ENCODE measurements around the gene RAB8A. TPM values are rescaled to one million over a fixed set of nuclear protein-coding genes. Genes with fewer than 3 reads are reported as not detected.

Gene RAB8A
- total and polyA plus RNA-seq, 4 donors = 43.0 to 64.9 (median 56.2) TPM

GRCh38 chr19:16135430-16136127 lies 23.9 kb downstream of the RAB8A start:
- DNase-seq (ENCODE audit: low read depth in 4 of 6, low spot score in 6 of 6) = no peak
- WGBS (ENCODE audit: insufficient coverage) = 79% methylated on average over 4 of the region's 4 CpGs
- Histone ChIP-seq H3K4me3 (ENCODE audit: low read depth, low read length) (no peak overlapping the region), H3K4me1 (ENCODE audit: control insufficient read depth, insufficient read depth, low read length) (no peaks in the 10 kb centered on the region), H3K9me3 (ENCODE audit: control insufficient read depth, insufficient read depth, low read length) (no peaks in the 10 kb centered on the region), H3K36me3 (ENCODE audit: control insufficient read depth, insufficient read depth, low read length) (peaks cover 45% of the 10 kb centered on the region), H3K27ac (ENCODE audit: low read depth, low read length) (no peak overlapping the region), H3K27me3 (ENCODE audit: control insufficient read depth, insufficient read depth, low read length) (no peaks in the 10 kb centered on the region)

- Histone ChIP-seq H3K27me3 (ENCODE audit: control insufficient read depth, insufficient read depth, low read length) (no peaks in the 10 kb centered on the region), H3K36me3 (ENCODE audit: control insufficient read depth, insufficient read depth, low read length) (peaks cover 37% of the 10 kb centered on the region), H3K27ac (ENCODE audit: low read depth, low read length) (no peak overlapping the region), H3K9me3 (ENCODE audit: control insufficient read depth, insufficient read depth, low read length) (no peaks in the 10 kb centered on the region), H3K4me1 (ENCODE audit: control insufficient read depth, insufficient read depth, low read length) (no peaks in the 10 kb centered on the region), H3K4me3 (ENCODE audit: low read depth, low read length) (no peak overlapping the region)
- 64% methylated on average over 13 of the region's 16 CpGs for WGBS (ENCODE audit: insufficient coverage)
- DNase-seq (ENCODE audit: low read depth in 4 of 6, low spot score in 6 of 6) = no peak
Measured at GRCh38 chr19:16136185-16136999, 24.7 kb downstream of the RAB8A start.

GRCh38 chr19:16139752-16140151 lies 28.1 kb downstream of the RAB8A start:
- no peaks in the 10 kb centered on the region for H3K4me1 ChIP-seq (ENCODE audit: control insufficient read depth, insufficient read depth, low read length)
- H3K27ac ChIP-seq (ENCODE audit: low read depth, low read length) = no peak overlapping the region
- no peak overlapping the region for H3K4me3 ChIP-seq (ENCODE audit: low read depth, low read length)
- no peaks in the 10 kb centered on the region for H3K27me3 ChIP-seq (ENCODE audit: control insufficient read depth, insufficient read depth, low read length)
- 78% methylated on average over 8 of the region's 13 CpGs for WGBS (ENCODE audit: insufficient coverage)
- no peak for DNase-seq (ENCODE audit: low read depth in 4 of 6, low spot score in 6 of 6)
- H3K9me3 ChIP-seq (ENCODE audit: control insufficient read depth, insufficient read depth, low read length) = no peaks in the 10 kb centered on the region
- peaks cover 4% of the 10 kb centered on the region for H3K36me3 ChIP-seq (ENCODE audit: control insufficient read depth, insufficient read depth, low read length)

GRCh38 chr19:16141043-16141442 lies 29.4 kb downstream of the RAB8A start:
- Histone ChIP-seq H3K27me3 (ENCODE audit: control insufficient read depth, insufficient read depth, low read length) (no peaks in the 10 kb centered on the region), H3K36me3 (ENCODE audit: control insufficient read depth, insufficient read depth, low read length) (no peaks in the 10 kb centered on the region), H3K27ac (ENCODE audit: low read depth, low read length) (no peak overlapping the region), H3K9me3 (ENCODE audit: control insufficient read depth, insufficient read depth, low read length) (no peaks in the 10 kb centered on the region), H3K4me1 (ENCODE audit: control insufficient read depth, insufficient read depth, low read length) (no peaks in the 10 kb centered on the region), H3K4me3 (ENCODE audit: low read depth, low read length) (no peak overlapping the region)
- WGBS (ENCODE audit: insufficient coverage) = 48% methylated on average over 4 of the region's 4 CpGs
- no peak for DNase-seq (ENCODE audit: low read depth in 4 of 6, low spot score in 6 of 6)

- Histone ChIP-seq H3K4me1 (ENCODE audit: control insufficient read depth, insufficient read depth, low read length) (no peaks in the 10 kb centered on the region), H3K9me3 (ENCODE audit: control insufficient read depth, insufficient read depth, low read length) (no peaks in the 10 kb centered on the region), H3K4me3 (ENCODE audit: low read depth, low read length) (no peak overlapping the region), H3K27ac (ENCODE audit: low read depth, low read length) (no peak overlapping the region), H3K36me3 (ENCODE audit: control insufficient read depth, insufficient read depth, low read length) (no peaks in the 10 kb centered on the region), H3K27me3 (ENCODE audit: control insufficient read depth, insufficient read depth, low read length) (no peaks in the 10 kb centered on the region)
- no peak for DNase-seq (ENCODE audit: low read depth in 4 of 6, low spot score in 6 of 6)
- 89% methylated on average over 6 of the region's 9 CpGs for WGBS (ENCODE audit: insufficient coverage)
Measured at GRCh38 chr19:16142032-16142580, 30.4 kb downstream of the RAB8A start.

GRCh38 chr19:16143399-16144215 lies 31.9 kb downstream of the RAB8A start, which contains the start of gene HSH2D:
Gene HSH2D, plus strand, starts transcription at chr19:16143685. Its CDS starts 5,066 bp downstream, at chr19:16148751.
- H3K27me3 ChIP-seq (ENCODE audit: control insufficient read depth, insufficient read depth, low read length) = no peaks in the 10 kb centered on the region
- no peak within 1 kb of the TSS for H3K27ac ChIP-seq (ENCODE audit: low read depth, low read length)
- H3K4me3 ChIP-seq (ENCODE audit: low read depth, low read length) = no peak within 1 kb of the TSS
- WGBS (ENCODE audit: insufficient coverage) = 43% methylated on average over 11 of the region's 13 CpGs
- DNase-seq (ENCODE audit: low read depth in 4 of 6, low spot score in 6 of 6) = no peak
- H3K9me3 ChIP-seq (ENCODE audit: control insufficient read depth, insufficient read depth, low read length) = no peaks in the 10 kb centered on the region
- H3K36me3 ChIP-seq (ENCODE audit: control insufficient read depth, insufficient read depth, low read length) = no peaks in the 10 kb centered on the region
- H3K4me1 ChIP-seq (ENCODE audit: control insufficient read depth, insufficient read depth, low read length) = no peaks in the 10 kb centered on the region

- no peaks in the 10 kb centered on the region for H3K36me3 ChIP-seq (ENCODE audit: control insufficient read depth, insufficient read depth, low read length)
- no peak overlapping the region for H3K4me3 ChIP-seq (ENCODE audit: low read depth, low read length)
- H3K27me3 ChIP-seq (ENCODE audit: control insufficient read depth, insufficient read depth, low read length) = no peaks in the 10 kb centered on the region
- H3K9me3 ChIP-seq (ENCODE audit: control insufficient read depth, insufficient read depth, low read length) = no peaks in the 10 kb centered on the region
- H3K27ac ChIP-seq (ENCODE audit: low read depth, low read length) = no peak overlapping the region
- 67% methylated on average over 1 of the region's 1 CpG for WGBS (ENCODE audit: insufficient coverage)
- H3K4me1 ChIP-seq (ENCODE audit: control insufficient read depth, insufficient read depth, low read length) = no peaks in the 10 kb centered on the region
- no peak for DNase-seq (ENCODE audit: low read depth in 4 of 6, low spot score in 6 of 6)
Measured at GRCh38 chr19:16144216-16144581, 32.5 kb downstream of the RAB8A start.

- WGBS (ENCODE audit: insufficient coverage) = 81% methylated on average over 5 of the region's 5 CpGs
- no peak for DNase-seq (ENCODE audit: low read depth in 4 of 6, low spot score in 6 of 6)
Measured at GRCh38 chr19:16146112-16146511, 34.4 kb downstream of the RAB8A start.

GRCh38 chr19:16148443-16149229 lies 36.9 kb downstream of the RAB8A start:
- H3K36me3 ChIP-seq (ENCODE audit: control insufficient read depth, insufficient read depth, low read length) = no peaks in the 10 kb centered on the region
- no peaks in the 10 kb centered on the region for H3K9me3 ChIP-seq (ENCODE audit: control insufficient read depth, insufficient read depth, low read length)
- WGBS (ENCODE audit: insufficient coverage) = 73% methylated on average over 8 of the region's 8 CpGs
- no peak for DNase-seq (ENCODE audit: low read depth in 4 of 6, low spot score in 6 of 6)
- H3K4me1 ChIP-seq (ENCODE audit: control insufficient read depth, insufficient read depth, low read length) = no peaks in the 10 kb centered on the region
- no peaks in the 10 kb centered on the region for H3K27me3 ChIP-seq (ENCODE audit: control insufficient read depth, insufficient read depth, low read length)
- H3K4me3 ChIP-seq (ENCODE audit: low read depth, low read length) = no peak overlapping the region
- no peak overlapping the region for H3K27ac ChIP-seq (ENCODE audit: low read depth, low read length)

More at GRCh38 chr19:16146112-16146511, 34.4 kb downstream of the RAB8A start:
- Histone ChIP-seq H3K4me1 (ENCODE audit: control insufficient read depth, insufficient read depth, low read length) (no peaks in the 10 kb centered on the region), H3K4me3 (ENCODE audit: low read depth, low read length) (no peak overlapping the region), H3K27me3 (ENCODE audit: control insufficient read depth, insufficient read depth, low read length) (no peaks in the 10 kb centered on the region), H3K9me3 (ENCODE audit: control insufficient read depth, insufficient read depth, low read length) (no peaks in the 10 kb centered on the region), H3K36me3 (ENCODE audit: control insufficient read depth, insufficient read depth, low read length) (no peaks in the 10 kb centered on the region), H3K27ac (ENCODE audit: low read depth, low read length) (no peak overlapping the region)
